Kidney capillary endothelial cell (primary cell): ENCODE measurements around the gene MPG.

ENCODE experiments used
- DNase-seq: peaks from one replicate; pipeline ENCODE4 v3.0.0-alpha.2; 2018; ENCODE audit warnings: low spot score

MPG gene

DNA sequence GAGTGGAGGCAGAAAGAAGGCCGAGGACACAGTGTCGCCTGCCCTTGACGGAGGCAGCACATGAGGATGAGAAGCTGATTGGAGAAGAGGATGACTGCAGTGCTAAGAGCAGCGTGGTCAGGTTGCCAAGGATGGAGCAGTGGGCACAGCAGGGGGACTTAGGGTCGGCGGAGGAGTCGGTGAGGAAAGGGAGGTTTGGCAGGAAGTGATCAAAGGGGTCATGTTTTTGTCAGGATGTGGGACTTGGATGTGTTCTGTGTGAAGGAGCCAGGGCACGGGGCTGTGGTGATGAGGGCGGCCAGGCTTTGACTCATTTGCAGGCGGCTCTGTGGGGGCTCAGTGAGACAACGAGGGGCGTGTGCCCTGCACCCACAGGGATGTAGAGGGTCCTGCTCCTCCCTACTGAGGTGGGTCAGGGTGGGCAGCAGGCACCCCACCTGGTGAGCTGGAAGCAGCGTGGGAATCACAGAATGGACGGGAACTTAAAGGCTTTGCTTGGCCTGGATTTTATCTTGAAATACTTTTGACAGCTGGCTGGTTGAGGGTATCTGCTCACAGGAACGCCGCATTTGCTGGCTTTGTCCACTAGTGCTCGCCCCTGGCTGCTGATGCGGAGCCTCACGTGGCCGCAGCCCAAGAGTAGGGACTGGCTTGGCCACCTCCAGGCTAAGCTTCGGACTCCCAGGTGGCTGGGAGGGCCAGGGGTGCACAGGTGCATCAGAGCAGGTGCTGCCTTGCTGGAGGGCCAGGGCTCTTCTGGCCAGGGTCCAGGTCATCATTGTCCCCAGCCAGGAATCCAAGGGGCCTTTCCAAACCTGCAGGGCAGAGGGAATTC is 6.0 kb downstream of the MPG start:
- peak; percentile 55 for DNase-seq

DNA sequence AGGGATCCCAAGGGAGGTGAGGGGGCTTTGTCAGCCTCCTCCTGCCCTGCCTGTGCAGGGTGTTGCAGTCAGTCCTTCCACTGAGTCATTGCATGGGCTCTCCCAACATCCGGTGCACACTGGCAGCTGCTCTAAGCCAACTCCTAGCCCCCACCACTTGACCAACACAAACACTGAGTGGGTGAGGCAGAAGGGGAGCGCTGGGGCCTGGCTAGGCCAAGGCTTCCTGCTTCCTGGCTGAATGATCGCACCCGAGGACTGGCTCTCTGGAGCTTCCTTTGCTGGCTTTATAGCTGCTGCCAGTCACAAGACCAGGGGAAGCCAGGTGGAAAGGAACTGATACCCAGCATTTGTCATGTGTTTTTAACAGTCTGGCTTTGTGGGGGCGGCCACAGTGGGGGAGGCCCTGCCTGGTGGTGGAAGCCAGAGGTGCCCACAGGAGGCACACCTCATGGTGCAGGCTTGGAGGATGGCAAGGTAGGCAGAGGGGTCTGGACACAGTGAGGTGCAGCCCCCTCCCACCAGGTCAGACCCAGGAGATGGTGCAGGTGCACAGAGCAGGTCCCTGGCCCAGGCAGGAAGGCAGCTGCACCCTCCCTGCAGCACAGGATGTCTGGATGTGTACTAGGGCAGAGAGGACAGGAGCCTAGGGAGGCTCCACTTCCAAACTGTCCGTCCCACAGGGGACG is 6.8 kb downstream of the MPG start:
- peak; percentile 98 for DNase-seq

DNA sequence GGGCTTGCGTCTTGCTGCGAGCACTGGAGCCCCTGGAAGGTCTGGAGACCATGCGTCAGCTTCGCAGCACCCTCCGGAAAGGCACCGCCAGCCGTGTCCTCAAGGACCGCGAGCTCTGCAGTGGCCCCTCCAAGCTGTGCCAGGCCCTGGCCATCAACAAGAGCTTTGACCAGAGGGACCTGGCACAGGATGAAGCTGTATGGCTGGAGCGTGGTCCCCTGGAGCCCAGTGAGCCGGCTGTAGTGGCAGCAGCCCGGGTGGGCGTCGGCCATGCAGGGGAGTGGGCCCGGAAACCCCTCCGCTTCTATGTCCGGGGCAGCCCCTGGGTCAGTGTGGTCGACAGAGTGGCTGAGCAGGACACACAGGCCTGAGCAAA is 7.4 kb downstream of the MPG start:
- DNase-seq, result no peak

DNA sequence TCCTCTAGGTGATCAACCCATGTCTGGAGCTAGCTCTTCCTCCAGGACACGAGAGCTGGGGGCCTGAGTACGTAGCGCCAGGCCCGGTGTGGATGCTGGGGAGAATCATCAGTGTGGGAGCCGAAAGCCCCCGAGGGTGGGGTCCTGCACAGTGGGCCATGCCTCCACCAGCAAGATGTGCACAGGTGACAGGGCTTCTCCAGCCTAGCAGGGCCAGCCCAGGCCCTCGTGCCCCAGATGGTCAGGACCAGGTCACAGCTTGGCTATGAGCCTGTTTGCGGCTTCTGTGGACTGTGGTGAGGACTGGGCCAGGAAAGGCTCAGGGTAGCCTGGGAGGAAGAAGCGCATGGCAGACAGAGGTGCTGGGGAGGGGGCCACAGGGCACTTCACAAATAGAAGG is 7.8 kb downstream of the MPG start:
- no peak for DNase-seq

DNA sequence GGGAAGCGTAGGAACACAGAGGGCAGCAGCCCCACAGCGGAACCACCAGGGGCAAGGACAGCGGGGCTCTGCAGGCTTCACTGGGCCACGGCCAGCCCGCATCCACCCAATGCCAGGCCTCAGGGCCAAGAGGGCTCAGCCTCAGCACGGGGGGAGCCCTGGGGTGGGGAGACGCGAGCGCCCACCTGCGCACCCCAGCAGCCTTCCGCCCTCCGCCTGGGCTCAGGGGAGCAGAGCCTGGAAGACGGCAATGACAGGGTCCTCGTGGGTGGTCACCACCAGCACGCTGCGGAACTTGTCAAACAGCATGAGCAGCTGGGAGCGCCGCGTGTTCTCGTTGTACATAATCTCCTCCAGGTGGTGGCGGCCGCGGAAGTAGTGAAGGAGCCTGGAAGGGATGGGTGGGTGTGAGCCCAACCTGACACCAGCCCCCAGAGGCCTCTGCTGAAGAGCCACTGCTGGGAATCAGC is 8.5 kb downstream of the MPG start:
- DNase-seq, result no peak

DNA sequence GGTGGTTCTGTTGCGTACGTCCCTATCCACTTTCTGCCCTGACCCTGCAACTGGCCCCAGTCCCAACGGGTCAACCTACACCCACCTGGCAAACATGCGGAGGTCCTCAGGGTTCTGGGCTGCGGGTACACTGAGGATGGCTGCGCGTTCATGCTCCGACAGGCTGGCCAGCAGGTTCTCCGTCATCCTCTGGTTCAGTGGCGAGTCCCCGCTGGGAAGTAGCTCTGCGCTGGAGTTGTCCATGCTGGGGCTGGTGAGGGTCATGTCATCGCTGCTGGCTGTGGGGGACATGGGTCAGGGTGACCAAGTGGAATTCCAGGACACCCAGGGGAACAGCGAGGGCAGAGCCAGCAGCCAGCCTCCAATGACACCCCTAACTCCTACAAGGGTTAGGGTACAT is 10.6 kb downstream of the MPG start:
- no peak for DNase-seq

DNA sequence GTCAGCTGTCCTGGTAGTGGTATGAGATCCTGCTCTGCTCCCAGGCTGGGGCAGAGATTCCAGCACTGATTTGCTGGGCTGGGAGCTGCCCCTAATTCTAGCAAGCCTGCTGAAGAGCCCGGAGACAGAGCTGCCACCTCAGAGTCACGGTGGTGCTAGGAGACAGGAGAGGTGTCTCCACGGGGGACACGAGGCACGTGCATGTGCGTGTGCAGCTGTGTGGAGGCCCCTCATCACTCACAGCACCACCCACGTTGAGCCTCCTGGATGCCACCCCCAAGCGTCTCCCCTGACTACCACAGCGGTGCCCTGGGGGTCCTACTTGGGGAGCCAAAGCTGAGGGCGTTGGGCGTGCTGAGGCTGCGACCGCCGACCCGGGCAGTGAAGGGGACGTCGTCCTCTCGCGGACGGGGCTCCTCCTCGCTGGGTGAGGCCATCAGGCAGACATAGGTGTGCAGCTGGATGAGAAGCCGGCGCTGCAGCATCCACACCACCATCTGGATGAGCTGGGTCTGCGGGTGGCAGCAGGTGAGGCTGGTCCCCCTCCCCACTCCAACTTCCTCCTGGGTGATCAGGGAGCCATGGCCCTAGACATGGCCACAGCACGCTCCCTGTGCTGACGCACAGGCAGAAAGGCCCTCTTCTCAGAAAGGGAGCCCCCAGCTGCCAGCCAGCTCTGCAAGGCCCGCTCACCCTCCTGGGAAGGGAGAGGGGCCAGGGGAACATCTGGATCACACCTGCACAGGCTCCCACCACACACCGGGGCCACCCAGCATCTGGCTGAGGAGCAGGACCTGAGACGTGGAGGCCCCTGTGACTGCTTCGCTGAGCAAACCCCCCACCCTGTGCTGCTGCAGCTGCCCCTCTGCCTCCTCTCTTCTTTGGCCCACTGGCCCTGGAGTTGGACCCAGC is 11.6 kb downstream of the MPG start:
- DNase-seq, result no peak

DNA sequence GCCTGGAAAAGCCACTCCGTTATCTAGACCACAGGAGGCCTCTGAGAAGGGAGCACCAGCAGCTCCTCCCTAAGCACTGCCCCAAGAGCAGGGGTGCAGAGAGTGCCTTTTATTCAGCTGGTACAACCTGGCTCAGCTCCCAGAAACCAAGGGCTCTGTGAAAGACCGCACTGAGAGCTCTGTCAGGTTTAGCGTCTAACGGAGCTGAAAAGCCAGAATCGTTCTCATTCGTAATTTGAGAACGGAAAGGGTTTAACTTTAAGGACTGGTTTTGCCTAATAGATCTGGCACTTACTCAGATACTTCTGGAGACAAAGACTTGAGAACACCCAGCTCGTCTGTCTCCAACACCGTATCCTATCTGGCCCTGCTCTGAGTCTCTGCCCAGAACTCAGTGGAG is 13.5 kb downstream of the MPG start:
- DNase-seq, result no peak

DNA sequence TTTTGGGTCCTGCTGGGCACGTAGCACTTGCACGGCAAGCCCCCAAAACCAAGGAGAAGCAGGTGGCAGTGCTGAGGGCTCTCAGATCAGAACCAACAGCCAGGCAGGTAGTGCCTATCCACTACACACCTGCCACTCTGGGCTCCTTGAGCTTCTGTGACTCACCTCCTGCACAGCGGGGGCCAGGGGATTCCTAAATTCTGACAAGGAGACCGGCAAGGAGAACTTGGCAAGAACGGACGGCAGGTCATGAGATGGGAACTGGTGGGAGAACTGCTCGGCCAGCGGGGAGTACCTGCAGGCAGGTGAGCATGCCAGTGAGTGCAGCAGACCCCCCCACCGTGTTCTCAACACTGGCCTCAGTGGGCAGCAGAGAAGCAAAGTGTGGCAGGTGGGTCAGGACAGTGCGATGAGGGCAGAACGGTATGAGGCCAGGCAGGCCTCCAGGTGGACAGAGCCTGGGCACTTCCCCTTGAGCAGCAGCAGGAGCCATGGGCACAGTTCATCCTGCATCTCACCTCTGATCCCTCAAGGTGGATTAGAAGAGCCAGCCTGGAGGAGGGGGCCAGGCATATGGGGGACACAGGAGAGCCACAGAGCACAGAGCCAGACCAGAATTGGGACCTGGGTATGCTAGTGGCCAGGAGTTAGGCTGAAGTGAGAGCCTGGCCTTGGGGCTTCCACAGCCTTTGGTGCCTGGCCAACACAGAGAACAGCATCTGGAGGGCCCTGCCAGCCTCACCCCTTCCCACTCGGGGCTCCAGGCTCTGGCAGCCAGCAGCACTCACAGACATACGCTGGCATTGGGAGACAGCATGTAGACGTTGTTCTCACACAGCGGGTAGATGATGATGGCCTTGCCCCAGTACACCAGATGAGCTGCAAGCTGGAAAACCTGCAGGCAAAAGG is 14.7 kb downstream of the MPG start:
- DNase-seq, result no peak

DNA sequence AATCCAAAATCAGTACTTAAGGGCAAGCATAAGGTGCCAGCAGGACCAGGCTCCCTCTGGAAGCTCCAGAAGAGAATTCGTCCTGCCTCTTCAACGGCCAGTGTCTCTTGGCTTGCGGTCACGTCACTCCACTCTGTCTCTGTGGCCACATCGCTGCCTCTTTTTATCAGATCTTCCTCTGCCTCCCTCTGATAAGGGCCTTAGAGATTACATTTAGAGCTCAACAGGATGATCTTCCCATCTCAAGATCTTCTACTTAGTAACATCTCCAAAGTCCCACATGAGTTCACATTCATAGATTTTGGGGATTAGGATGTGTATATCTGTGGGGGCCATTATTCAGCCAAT is 16.9 kb downstream of the MPG start:
- no peak for DNase-seq

DNA sequence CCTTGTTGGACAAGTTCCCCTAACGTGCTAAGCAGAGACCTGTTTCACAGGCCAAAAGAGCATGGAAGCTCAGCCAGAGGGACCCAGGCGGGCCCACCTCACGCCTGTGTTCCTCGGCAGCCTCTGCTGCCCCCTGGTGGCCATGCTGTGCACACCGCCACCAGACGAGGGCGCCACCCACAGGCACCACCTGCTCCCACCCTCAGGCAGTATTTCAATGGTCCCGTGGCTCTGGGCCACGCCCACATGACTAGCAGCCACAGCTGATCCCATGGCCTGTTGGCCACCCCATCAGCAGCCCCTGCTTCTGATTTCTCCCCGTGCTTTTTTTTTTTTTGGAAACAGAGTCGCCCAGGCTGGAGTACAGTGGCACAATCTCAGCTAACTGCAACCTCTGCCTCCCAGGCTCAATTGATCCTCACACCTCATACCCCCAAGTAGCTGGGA is 18.9 kb downstream of the MPG start:
- peak; percentile 75 for DNase-seq

DNA sequence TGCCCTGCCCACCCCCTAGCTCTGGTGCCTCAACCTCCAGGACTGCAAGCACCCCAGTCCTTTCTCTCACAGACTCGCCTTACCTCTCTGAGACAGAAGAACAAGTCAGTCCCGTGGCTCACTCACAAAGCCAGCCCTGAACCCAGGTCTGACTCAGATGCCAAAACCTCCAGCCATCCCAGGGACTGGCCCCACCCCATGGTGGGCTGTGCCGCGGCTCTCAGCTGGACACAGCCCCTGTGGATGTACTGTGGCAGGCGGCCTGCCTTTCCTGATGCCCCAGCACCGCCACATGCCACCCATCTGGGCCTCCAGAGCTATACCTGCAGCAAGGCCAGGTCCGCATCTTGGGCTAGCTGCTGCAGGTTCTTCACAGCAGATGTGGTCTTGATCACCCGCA is 19.8 kb downstream of the MPG start:
- no peak for DNase-seq

DNA sequence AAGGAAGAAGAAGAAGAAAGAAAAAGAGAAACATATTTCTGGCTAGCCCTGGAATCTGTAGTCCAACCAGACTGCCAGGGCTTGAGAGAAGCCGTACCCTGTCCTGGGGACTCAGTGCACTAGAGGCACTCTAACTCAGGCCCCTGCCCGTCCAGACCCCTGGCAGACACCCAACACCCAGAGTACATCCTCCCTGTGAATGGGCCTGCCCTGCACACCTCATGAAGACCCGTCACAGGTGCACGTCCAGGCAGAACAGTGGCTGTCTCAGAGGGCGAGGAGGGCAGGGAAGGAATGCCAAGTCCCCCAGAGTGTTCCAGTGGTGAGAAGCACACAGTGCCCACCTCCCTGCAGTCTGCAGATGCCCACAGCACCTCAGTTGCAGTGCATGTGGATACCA is 23.0 kb downstream of the MPG start:
- DNase-seq, result no peak

DNA sequence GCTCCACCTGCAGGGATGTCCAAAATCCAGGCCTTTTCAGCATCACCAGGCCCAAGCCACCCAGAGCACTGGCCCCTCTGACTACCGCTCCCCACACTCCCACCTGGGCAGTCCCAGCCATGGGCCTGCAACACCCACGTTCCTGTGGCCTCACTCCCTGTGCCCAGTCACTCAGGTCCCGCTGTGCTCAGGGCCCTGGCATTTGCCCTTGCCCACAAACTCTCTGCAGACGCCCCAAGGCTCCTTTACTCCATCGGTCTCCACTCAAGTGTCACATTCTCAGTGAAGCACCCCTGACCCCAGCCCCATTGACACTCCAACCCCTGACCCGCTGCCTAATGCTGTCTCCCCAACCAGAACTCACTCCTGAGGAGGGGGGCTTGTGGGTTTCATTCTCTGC is 23.6 kb downstream of the MPG start:
- no peak for DNase-seq

DNA sequence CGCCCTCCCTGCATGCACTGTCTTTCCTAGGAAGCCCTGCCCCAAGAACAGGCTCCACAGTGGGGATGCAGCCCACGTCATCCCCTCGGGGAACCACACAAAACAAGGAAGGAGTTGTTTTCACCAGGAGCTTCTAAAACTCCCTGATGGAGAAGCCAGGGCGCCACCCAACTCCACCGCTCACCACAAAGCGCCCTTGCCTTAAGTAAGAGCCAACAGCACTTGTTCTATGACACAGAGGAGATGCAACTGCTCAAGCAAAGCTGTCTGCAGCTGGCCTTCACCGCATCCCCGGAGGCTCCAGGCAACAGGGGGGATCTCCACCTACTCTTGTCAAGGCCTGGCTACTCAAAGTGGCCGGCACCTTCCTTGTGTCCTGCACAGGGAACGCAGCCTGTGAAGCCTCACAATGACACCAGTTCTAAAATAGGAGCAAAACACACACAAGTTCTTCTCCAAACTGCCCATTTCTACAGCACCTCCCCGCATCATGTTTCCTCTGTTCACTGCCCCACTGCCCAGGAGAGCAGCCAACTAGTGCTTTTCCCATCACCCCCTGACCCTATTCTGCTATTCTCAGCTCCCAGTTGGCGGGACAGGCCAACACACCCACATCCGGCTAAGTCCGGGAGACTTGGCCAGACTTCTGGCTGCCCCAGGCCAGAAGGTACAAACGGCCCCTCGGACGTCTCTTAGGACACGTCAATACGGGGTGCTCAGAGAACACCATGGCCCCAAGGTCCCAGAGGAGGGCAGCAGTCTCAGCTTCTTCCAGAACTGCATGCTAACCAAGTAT is 24.2 kb downstream of the MPG start:
- DNase-seq, result no peak

DNA sequence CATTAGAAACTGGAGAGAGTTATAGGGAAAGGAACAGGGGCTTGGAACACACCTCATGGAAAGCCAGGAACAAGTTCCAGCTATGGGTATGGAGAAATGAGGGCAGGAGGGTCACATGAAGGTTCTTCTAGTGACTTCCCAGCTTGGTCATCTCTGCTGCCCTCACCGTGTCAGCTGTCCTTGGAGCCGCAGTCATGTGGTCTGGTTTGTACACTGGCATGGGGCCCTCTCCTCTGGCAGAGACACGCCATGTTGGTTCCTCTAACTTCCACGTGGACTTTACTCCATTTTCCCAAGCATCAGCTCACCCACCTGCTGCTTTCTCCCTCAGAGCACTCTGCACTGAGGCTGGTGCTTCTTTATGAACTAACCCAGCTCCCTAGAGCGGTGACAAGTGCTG is 26.3 kb downstream of the MPG start:
- DNase-seq, result no peak

DNA sequence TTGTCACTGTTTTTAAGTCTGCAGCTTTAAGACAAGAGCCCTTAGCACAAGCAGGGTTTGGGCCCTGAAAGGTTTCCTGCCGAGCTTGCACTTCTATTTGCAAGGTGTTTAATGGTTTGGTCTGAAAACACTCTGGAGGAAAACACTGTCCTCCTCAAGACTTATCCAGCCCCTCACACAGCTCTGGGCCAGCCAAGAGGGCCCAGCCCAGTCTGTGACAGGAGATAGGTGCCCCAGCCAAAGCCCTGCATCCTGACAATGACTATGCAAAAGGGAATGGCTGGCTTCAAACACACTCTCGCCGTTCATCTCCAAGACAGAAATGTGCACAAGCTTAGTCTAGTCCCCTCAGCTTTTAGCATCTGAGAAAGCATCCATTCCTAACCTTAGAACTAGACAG is 26.9 kb downstream of the MPG start:
- no peak for DNase-seq

DNA sequence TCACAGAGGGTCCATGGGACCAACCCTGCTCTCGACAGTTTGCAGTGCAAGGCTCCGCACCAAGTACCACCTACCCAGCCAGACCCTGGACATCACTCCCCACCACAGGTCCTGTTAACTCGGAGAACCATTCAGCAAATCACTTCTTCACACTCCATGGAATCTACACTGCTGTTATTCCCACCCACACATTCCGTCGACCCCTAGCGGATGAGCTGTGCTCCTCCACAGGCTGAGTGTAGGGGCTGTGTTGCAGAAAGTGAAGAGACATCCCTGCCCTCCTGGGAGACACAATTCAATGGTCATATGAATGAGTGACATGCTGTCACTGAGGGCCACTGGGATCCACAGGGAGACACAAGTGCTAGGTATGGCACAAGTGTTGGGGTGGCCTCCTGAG is 27.5 kb downstream of the MPG start:
- no peak for DNase-seq

DNA sequence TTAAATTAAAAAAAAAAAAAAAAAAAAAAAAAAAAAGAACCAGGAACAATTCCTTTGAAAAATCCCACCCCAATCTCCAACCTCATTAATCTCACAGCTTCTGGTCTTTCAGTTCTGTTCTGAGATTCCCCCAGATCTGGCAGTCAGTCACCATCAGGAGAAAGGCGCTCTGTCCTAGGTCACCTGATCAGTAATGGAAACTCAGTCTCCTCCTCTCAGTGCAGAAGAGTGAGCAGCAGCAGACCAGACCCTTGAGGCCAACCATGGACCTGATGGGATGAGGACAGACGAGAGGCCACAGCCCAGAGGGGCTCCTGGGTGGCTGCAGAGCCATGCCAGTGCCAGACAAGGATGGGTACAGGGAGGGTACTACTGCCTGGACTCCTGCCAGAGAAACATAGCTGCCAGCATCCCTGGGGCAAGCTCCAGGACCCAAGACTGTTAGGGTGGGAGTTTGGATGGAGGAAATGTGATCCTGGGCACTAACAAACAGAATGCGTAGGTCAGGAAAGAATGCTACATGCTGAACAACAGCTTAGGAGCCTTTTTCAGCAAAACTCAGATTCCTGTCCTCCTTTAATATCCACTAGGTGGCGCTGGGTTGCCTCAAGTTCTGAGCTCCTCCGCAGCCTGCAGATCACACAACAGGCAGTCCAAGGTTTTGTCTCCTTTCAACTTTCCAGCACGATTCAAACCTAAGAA is 28.7 kb downstream of the MPG start:
- peak; percentile 73 for DNase-seq
